Left renal cortex interstitium (tissue), 4 donors: Measurements from ENCODE around the gene ITSN2. TPM values are rescaled to one million over a fixed set of nuclear protein-coding genes. Genes with fewer than 3 reads are reported as not detected.
"Not testable (repeated sequence)": the region's sequence is repeated elsewhere in the genome, so short reads cannot be mapped to it uniquely, and the experiment has no call there.

Source experiments
- DNase-seq, 4 donors: peaks; one replicate each; pipeline ENCODE4 v3.0.0-alpha.2; 2013; ENCODE audit warnings: low read depth in 4 of 4, low spot score in 2 of 4, missing footprints in 1 of 4
- polyA plus RNA-seq, 4 donors: library from polyadenylated mRNA; unstranded; fragments of 120-200 nt; gene quantifications; one replicate each; pipeline ENCODE4 v1.2.1, GENCODE V29; 2013; ENCODE audit not compliant: insufficient read length in 4 of 4

The ITSN2 gene
- polyA plus RNA-seq, 4 donors = 21.7 to 32.5 (median 28.5) TPM

GRCh38 chr2:24339098-24339497, 21.2 kb downstream of the ITSN2 start:
- not testable (repeated sequence) for DNase-seq

- no peak for DNase-seq
These were observed 22.4 kb downstream of the ITSN2 start for GRCh38 chr2:24337890-24338289.

- DNase-seq = no peak
These were observed 23.5 kb downstream of the ITSN2 start for GRCh38 chr2:24336811-24337210.

GRCh38 chr2:24334245-24334633, 26.1 kb downstream of the ITSN2 start:
- DNase-seq = no peak

DNA sequence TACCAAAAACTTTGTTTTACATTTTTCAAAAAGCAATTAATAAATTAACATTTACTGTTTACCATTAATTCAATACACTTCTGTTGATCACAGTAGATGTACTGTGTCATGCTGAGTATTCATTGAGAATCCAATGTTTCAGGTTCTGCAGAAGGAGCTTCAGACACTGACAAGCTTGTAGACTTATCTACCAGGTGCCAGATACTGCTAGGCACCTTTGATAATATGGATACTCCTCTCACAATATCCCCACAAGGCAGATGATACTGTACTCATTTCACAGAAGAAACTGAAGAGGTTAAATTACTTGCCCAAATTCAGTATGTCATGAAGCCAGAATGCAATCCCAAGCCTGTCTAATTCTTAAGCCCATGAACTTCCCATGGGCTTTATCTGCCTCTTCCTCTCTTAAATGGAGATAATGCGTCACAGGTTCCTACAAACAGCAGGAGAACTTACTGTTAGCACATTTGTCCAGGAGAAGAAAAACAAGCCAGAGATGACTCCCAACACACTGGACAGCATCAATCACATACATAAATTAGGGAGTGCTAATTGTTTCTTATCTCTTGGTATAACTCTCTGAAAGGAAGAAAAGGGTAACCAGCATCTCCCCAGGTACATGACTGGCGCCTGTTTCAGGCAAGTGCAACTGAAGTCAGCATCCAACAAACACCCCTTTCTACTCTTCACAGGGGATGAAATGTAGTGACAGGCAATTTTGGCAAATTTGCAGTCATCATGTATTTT, 27.4 kb downstream of the ITSN2 start:
- DNase-seq = no peak

DNA sequence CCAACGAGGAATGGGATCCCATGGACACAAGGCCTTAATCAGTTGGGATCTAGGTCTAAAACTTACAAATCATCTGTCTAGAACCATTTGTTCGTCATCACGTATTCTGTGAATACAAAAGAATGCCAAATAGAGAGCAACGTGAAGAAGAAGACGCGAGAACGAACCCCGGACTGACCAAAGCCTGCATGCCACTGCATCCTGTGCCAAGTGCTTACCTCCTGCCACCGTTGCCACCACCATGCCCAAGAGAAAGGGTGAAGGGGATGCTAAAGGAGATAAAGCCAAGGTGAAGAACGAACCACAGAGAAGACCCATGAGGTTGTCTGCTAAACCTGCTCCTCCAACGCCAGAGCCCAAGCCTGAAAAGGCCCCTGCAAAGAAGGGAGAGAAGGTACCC, 30.2 kb downstream of the ITSN2 start:
- DNase-seq = no peak

DNA sequence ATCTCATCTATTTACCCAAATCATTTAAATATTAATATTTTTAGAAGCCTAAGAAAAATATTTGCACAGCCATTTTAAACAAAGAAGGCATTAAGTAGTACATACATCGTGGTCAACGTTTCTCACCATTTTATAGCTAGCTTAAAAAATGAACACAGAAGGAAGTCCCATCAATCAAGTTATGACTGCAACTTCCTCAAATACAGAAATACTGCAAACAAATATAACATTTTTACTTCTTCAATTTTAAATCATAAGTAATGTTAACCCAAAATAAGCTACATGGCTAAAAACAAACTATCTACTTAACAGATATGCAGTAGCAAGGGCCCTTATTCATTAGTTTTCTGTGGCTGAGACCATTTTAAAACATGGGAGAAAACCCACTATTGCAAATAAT, 30.6 kb downstream of the ITSN2 start:
- DNase-seq = no peak

- DNase-seq = no peak
These were observed 32.3 kb downstream of the ITSN2 start for GRCh38 chr2:24328010-24328409.

GRCh38 chr2:24317491-24317920, 42.8 kb downstream of the ITSN2 start:
- DNase-seq = no peak

DNA sequence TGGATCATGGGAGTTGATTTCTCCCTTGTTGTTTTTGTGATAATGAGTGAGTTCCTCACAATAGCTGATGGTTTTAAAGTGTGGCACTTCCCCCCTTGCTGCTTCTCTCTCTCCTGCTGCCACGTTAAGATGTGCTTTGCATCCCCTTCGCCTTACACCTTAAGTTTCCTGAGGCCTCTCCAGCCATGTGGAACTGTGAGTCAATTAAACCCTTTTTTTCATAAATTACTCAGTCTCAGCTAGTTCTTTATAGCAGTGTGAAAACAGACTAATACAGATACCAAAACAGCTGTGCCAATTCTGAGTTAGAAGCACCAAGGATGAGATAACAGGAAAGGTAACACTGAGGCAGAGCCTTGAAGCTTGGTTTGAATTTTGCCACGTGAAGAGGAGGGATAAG, 44.7 kb downstream of the ITSN2 start:
- no peak for DNase-seq

- DNase-seq = no peak
These were observed 46.3 kb downstream of the ITSN2 start for GRCh38 chr2:24313744-24314632.

DNA sequence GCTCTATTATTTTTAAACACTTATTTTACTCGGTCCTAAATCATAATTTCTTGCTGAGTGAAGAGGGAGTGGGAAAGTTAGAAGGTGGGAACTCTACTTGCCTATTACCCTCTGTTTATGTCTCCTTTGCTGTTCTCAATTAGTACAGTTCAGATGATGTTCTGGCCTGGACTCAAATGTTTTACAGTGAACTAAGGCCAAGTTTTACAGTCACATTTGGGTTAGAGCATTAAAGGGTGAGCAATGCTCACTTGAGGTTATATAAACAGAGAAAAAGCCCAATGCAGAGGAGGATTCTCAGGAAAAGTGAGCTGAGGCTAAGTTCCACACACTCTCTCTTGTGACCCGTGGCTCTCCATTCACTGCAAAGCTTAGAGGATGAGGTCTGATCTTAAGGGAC, 52.4 kb downstream of the ITSN2 start:
- no peak for DNase-seq

GRCh38 chr2:24304631-24305030, 55.7 kb downstream of the ITSN2 start:
- no peak for DNase-seq

GRCh38 chr2:24304098-24304497, 56.2 kb downstream of the ITSN2 start:
- peak in 2 of 4 donors; percentile 13 to 19 for DNase-seq

DNA sequence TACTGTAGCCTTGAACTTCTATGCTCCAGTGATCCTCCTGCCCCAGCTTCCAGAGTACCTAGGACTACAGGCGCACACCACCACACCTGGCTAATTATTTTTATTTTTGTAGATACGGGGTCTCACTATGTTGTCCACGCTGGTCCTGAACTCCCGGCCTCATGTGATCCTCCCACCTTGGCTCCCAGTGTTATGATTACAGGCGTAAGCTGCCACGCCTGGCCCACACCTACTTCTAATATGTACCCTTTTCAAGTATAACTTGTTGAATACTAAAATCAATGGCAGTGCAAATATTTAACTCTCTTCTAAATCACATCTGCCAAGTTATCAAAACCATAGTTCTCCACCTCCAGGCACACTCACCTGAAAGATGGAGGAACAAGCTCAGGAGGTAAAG, 58.7 kb downstream of the ITSN2 start:
- no peak for DNase-seq

- DNase-seq = no peak
These were observed 62.7 kb downstream of the ITSN2 start for GRCh38 chr2:24297663-24298062.

GRCh38 chr2:24287171-24287570, 73.2 kb downstream of the ITSN2 start:
- DNase-seq = no peak

- DNase-seq = no peak
These were observed 74.7 kb downstream of the ITSN2 start for GRCh38 chr2:24285484-24286152.

DNA sequence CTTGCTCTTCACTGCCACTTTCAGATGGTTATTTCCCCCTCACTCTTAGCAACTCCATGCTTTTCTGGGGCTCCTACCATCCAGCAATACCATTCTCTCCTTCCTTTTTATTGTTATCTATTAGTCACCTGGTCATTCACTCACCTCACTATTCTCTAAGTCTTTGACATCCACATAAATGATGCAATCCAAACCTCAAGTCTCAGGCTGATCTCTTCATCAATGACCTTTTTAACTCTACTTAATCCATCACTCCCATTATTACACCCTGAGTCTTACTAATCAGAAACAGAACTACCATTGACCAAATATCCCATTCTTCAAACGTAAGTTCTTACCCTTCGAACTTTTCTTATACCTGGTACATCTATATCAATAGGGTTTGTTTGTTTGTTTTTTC, 79.7 kb downstream of the ITSN2 start:
- DNase-seq = no peak

DNA sequence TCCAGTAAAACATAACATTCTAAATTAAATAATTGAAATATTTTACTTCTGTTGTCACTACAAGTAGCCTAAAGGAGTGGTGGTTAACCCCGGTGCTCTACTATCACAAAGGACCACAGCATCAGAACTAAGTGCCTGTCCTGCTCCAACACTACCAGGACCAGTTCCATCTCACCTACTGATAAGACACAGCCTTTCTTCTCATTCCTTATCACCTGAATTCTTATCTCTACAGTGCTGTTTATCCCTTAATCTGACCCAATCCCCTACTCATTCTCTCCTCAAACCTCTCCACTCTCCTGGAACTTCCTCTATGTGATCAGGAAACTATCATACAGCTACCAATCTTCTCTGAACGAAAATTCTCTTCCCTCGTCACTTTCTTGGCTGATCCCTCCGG, 80.2 kb downstream of the ITSN2 start:
- DNase-seq = no peak

DNA sequence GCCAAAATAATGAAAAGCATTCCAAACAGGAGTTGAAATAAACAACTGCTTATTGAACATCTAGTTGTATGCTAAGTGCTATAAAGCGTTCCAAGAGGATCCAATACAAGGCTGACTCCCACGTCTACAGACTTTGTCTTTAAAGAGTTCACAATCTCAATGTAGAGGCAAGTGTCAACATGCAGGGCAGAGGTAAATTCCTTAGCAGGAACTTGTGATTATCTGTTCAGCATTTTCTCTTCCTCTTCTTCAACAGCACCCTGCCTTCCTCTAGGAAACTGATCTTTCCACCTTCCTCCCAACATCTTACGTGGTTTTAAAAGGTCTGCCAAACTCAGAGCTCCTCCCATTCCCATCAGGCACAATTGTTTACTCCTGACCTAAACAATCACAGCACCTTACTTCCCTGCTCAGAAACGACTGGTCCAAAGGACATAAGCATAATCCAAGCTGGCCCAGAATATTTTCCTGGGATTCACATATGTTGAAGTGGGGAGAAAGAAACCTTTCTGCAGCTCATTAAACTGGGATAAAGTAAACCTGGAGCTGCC, 83.9 kb downstream of the ITSN2 start:
- DNase-seq = no peak
